IPS-NIHi7 (cell line): ENCODE measurements around the gene ARHGEF10L.

Experiments
- DNase-seq: peaks from one replicate; pipeline ENCODE4 v3.0.0; 2012; ENCODE audit warnings: mixed read lengths; ENCODE audit errors: extremely low spot score

The ARHGEF10L gene

GRCh38 chr1:17676387-17677060, 137.0 kb downstream of the ARHGEF10L start:
- DNase-seq = no peak

DNA sequence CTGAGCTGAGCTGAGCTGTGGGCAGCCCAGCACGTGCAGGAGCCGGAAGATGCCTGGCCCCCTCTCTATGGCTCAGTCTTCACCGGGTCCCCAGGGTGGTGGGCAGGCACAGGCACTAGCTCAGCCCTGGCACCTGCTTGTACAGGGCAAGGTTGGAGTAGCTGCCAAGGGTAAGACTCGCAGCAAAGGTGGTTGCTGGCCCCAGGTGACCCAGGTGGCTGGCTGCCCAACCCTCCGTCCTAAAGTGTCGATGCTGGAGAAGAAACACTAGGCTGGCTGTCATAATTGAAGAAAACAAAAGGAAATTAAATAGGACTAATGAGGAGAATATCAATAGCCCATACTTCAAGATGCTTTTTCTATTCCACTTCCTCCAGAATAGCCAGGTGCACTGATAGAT, 138.5 kb downstream of the ARHGEF10L start:
- no peak for DNase-seq

GRCh38 chr1:17679856-17680255, 140.4 kb downstream of the ARHGEF10L start:
- DNase-seq = no peak

DNA sequence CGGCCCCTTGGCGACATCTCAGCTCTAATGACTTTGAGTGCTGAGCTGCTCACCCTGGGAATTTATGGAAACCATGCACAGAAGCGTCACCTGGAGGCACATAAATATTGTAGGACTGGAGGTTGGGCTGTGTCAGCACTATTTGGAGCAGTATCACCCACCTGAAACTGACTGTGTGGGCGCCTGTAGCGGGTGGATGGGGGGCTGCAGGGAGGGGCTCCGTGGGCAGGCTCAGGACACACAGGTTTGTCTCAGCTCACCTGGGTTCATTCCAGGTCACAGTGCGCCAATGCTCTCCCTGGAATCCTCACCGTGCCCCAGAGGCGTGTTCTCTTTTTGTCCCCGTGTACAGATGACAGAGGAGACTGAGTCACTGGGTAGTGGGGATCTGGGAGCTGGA, 140.8 kb downstream of the ARHGEF10L start:
- no peak for DNase-seq

GRCh38 chr1:17682400-17682799, 142.9 kb downstream of the ARHGEF10L start:
- no peak for DNase-seq

DNA sequence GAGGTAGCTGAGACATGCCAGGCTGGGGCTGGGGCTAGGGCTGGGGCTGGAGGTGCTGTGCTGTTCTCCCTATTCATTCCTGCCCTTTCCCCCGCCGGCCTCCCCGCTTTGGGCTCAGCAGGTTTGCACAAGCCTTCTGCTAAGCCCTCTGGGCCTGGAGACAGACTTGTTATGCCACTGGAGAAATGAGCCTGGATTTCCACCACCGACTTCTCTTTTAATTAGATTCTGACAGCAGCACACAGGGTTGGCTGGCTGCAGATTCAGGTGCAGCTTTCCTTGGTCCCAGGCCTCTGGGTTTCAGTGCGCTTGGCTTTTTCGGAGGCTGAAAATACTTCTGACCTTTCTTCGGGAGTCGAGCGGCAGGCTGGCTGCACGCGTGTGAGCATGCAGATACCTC, 144.1 kb downstream of the ARHGEF10L start:
- no peak for DNase-seq

- peak; percentile 47 for DNase-seq
Measured at GRCh38 chr1:17684810-17685209, 145.3 kb downstream of the ARHGEF10L start.

GRCh38 chr1:17686258-17686657, 146.8 kb downstream of the ARHGEF10L start:
- no peak for DNase-seq

GRCh38 chr1:17687145-17687544, 147.6 kb downstream of the ARHGEF10L start:
- DNase-seq = no peak

GRCh38 chr1:17688217-17688810, 148.8 kb downstream of the ARHGEF10L start:
- no peak for DNase-seq

GRCh38 chr1:17689011-17689410, 149.5 kb downstream of the ARHGEF10L start:
- no peak for DNase-seq

- no peak for DNase-seq
Measured at GRCh38 chr1:17690906-17691634, 151.6 kb downstream of the ARHGEF10L start.

- DNase-seq = no peak
Measured at GRCh38 chr1:17692645-17693044, 153.1 kb downstream of the ARHGEF10L start.

DNA sequence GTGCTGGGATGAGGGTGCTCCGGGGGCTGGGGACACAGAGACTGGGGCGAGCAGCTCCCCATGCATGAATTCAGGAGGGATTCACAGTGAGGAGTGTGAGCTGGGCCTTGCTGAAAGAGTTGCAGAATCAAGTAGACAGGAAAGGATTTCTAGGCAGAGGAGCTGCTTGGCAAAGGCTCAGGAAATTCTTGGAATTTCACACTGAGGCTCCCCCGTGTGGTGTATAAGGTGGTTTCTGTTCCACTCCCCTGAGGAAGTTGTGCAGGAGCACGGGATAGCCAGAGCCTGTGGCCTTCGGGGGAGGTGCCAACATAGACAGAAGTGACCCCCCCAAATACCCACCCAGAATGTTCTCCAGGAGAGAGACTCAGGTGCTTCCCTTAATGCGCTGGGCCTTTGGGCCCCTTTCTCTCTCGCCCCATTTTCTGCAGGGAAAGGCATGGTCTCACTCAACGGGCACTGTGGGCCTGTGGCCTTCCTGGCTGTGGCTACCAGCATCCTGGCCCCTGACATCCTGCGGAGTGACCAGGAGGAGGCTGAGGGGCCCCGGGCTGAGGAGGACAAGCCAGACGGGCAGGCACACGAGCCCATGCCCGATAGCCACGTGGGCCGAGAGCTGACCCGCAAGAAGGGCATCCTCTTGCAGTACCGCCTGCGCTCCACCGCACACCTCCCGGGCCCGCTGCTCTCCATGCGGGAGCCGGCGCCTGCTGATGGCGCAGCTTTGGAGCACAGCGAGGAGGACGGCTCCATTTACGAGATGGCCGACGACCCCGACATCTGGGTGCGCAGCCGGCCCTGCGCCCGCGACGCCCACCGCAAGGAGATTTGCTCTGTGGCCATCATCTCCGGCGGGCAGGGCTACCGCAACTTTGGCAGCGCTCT, 157.2 kb downstream of the ARHGEF10L start:
- peak; percentile 71 for DNase-seq

GRCh38 chr1:17697458-17697857, 158.0 kb downstream of the ARHGEF10L start:
- DNase-seq = no peak

GRCh38 chr1:17699581-17699980, 160.1 kb downstream of the ARHGEF10L start:
- no peak for DNase-seq

DNA sequence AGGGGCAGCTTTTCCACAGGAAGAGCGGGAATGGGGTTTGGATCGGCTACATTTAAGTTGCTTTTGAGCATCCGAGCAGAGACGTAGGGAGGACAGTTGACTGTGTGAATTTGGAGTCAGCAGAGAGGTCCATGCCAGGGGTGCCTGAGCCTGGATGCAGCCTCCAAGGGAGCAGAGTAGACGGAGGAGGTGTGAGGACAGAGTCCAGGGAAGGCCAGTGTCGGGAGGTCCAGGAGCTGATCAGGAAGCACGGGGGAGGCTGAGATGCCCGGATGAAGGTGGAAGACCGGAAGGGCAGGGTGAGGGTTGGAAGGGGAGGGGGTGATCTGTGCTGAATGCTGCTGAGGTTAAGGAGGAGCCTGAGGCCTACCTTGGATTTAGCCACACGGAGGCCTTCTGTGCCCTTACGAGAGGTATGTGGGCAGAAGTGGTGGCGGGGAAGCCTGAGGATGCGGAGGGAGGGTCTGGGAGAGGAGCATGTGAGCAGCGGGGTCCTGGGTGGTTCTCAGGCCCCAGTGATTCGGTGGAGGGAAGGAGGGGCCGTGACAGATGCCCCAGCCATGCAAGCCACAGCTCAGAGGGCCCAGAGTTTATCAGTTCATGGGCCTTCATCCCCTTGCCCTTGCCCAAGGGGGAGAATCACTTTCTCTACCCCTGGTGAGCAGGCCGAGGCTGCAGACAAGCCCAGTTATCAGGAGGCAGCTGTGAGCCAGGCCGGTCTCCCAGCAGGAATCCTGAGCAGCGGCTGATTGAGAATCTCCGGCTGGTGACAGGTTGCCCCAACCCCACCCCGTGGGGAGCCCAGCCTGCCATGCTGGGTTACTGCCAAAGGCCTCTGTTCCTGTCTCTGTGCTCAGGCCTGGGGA, 161.7 kb downstream of the ARHGEF10L start:
- DNase-seq = peak; percentile 60

GRCh38 chr1:17704176-17704575, 164.7 kb downstream of the ARHGEF10L start:
- DNase-seq = no peak

- no peak for DNase-seq
Measured at GRCh38 chr1:17706445-17706844, 166.9 kb downstream of the ARHGEF10L start.

- DNase-seq = no peak
Measured at GRCh38 chr1:17709981-17710380, 170.5 kb downstream of the ARHGEF10L start.
